CD14-positive monocyte (primary cell): ENCODE results near the gene VASN. TPM values are rescaled to one million over a fixed set of nuclear protein-coding genes. Genes with fewer than 3 reads are reported as not detected.

Experiments used
- DNase-seq, 3 donors: peaks; one replicate each; pipeline ENCODE4 v3.0.0-alpha.2; 2011 to 2022
- H2AFZ ChIP-seq: 2 replicates; pipeline ENCODE4 v1.6.0; 2012; ENCODE audit warnings: mild to moderate bottlenecking, low read depth, low read length, inconsistent platforms; ENCODE audit not compliant: insufficient read depth, poor library complexity, severe bottlenecking
- H3K27ac ChIP-seq, 2 donors: 1 replicate in 1 of 2; 2 replicates in 1 of 2; pipeline ENCODE4 v1.5.1; 2012 to 2013; ENCODE audit warnings: low read length in 2 of 2, control low read depth in 1 of 2, inconsistent platforms in 1 of 2, low read depth in 1 of 2, mild to moderate bottlenecking in 1 of 2
- H3K27me3 ChIP-seq, 2 donors: one replicate each; pipeline versions ENCODE4 v1.6.0 to v1.6.1; 2011 to 2013; ENCODE audit warnings: low read length in 2 of 2; ENCODE audit not compliant: control insufficient read depth in 2 of 2, insufficient read depth in 2 of 2
- H3K36me3 ChIP-seq, 2 donors: replicated peaks in 1 of 2; 1 replicate in 1 of 2; 2 replicates in 1 of 2; pipeline versions ENCODE4 v1.5.1 to v1.6.1; 2012 to 2013; ENCODE audit warnings: low read length in 2 of 2, control low read depth in 1 of 2, inconsistent platforms in 1 of 2, mild to moderate bottlenecking in 1 of 2; ENCODE audit not compliant: insufficient read depth in 2 of 2, control insufficient read depth in 1 of 2
- H3K4me1 ChIP-seq, 2 donors: 1 replicate in 1 of 2; 2 replicates in 1 of 2; pipeline versions ENCODE4 v1.5.1 to v1.6.1; 2012 to 2013; ENCODE audit warnings: low read length in 2 of 2, control low read depth in 1 of 2, inconsistent platforms in 1 of 2, mild to moderate bottlenecking in 1 of 2, moderate library complexity in 1 of 2; ENCODE audit not compliant: insufficient read depth in 2 of 2, control insufficient read depth in 1 of 2
- H3K4me2 ChIP-seq: replicated peaks from 2 replicates; pipeline ENCODE3; 2012; ENCODE audit warnings: low read length, moderate library complexity, mild to moderate bottlenecking; ENCODE audit not compliant: poor library complexity, severe bottlenecking; ENCODE audit errors: extremely low read depth
- H3K4me3 ChIP-seq, 3 experiments: fragments of 200-600 bp in 1 of 3; sonication (generic) in 1 of 3; replicated peaks in 1 of 3; 1 replicate in 2 of 3; 2 replicates in 1 of 3; pipeline ENCODE4 v1.5.1; 2011 to 2013; ENCODE audit warnings: low read length in 3 of 3, mild to moderate bottlenecking in 3 of 3, control low read depth in 2 of 3, low read depth in 2 of 3, inconsistent platforms in 1 of 3, moderate library complexity in 1 of 3
- H3K79me2 ChIP-seq: 2 replicates; pipeline ENCODE4 v1.6.0; 2012; ENCODE audit warnings: mild to moderate bottlenecking, control low read depth, inconsistent platforms, low read length, moderate library complexity; ENCODE audit not compliant: insufficient read depth
- H3K9ac ChIP-seq: 2 replicates; pipeline ENCODE4 v1.6.0; 2017; ENCODE audit warnings: low read length, mild to moderate bottlenecking; ENCODE audit not compliant: insufficient read depth, poor library complexity, severe bottlenecking
- H3K9me3 ChIP-seq, 2 donors: replicated peaks in 1 of 2; 1 replicate in 1 of 2; 2 replicates in 1 of 2; pipeline versions ENCODE4 v1.5.1 to v1.6.1; 2012 to 2013; ENCODE audit warnings: low read length in 2 of 2, control low read depth in 1 of 2; ENCODE audit not compliant: control insufficient read depth in 1 of 2, insufficient read depth in 1 of 2
- H4K20me1 ChIP-seq: 2 replicates; pipeline ENCODE4 v1.6.0; 2012; ENCODE audit warnings: mild to moderate bottlenecking, low read length, control low read depth, moderate library complexity; ENCODE audit not compliant: insufficient read depth
- H3K27ac Mint-ChIP-seq, 7 donors: one replicate each; pipeline ENCODE4 v1.8.0; 2020; ENCODE audit warnings: mild to moderate bottlenecking in 7 of 7, mixed read lengths in 7 of 7, moderate library complexity in 6 of 7, inconsistent platforms in 2 of 7
- H3K27me3 Mint-ChIP-seq, 3 donors: one replicate each; pipeline ENCODE4 v1.8.0; 2021 to 2022; ENCODE audit warnings: low read depth in 3 of 3, mild to moderate bottlenecking in 3 of 3, mixed read lengths in 3 of 3, moderate library complexity in 3 of 3, inconsistent platforms in 1 of 3
- H3K36me3 Mint-ChIP-seq, 2 donors: one replicate each; pipeline ENCODE4 v1.8.0; 2020; ENCODE audit warnings: mixed read lengths in 2 of 2, inconsistent platforms in 1 of 2, mild to moderate bottlenecking in 1 of 2
- H3K4me1 Mint-ChIP-seq: one replicate; pipeline ENCODE4 v1.8.0; 2020; ENCODE audit warnings: mild to moderate bottlenecking, mixed read lengths
- H3K4me3 Mint-ChIP-seq, 2 donors: one replicate each; pipeline ENCODE4 v1.8.0; 2020; ENCODE audit warnings: mild to moderate bottlenecking in 2 of 2, mixed read lengths in 2 of 2, moderate library complexity in 1 of 2
- H3K9me3 Mint-ChIP-seq, 7 donors: one replicate each; pipeline ENCODE4 v1.8.0; 2020 to 2022; ENCODE audit warnings: mixed read lengths in 7 of 7, mild to moderate bottlenecking in 6 of 7, moderate library complexity in 6 of 7, inconsistent platforms in 2 of 7
- CTCF ChIP-seq: fragments of 200-600 bp; IDR thresholded peaks from one replicate; pipeline ENCODE4 v1.8.0; 2022; ENCODE audit warnings: antibody characterized with exemption, mild to moderate bottlenecking
- WGBS: methylation state at CpG from one replicate; pipeline ENCODE4 v1.1.5; 2013; ENCODE audit warnings: missing lambda C conversion rate; ENCODE audit not compliant: insufficient coverage; 5-methylcytosine and 5-hydroxymethylcytosine counted together
- intact Hi-C, 2 donors: fragments of 100-400 bp; cut with micrococcal nuclease; formaldehyde crosslinking; loops; one replicate each; pipeline versions ENCODE4 v1.15.0 to v1.15.1; 2023
- polyA plus RNA-seq, 3 donors: library from polyadenylated mRNA; depleted of rRNA in 1 of 3; unstranded in 2 of 3; stranded (reverse) in 1 of 3; fragments of 300-500 nt in 2 of 3; fragments of >200 nt in 1 of 3; fragmentation: Illumina TruSeq in 2 of 3; gene quantifications; 1 replicate in 2 of 3; 2 replicates in 1 of 3; pipeline ENCODE4 v1.2.3, GENCODE V29; 2012 to 2021

VASN gene
- polyA plus RNA-seq, 3 donors, result 0.03 TPM; not detected in 2

GRCh38 chr16:4389051-4389955 lies 17.7 kb downstream of the VASN start:
- no peak for DNase-seq
- Mint-ChIP-seq H3K9me3 (no peaks in the 10 kb centered on the region), H3K36me3 (peaks cover 59 to 92% of the 10 kb centered on the region in 2 donors), H3K4me3 (no peak overlapping the region), H3K27me3 (no peaks in the 10 kb centered on the region), H3K4me1 (peaks cover under 1% of the 10 kb centered on the region), H3K27ac (peak overlapping the region in 1 of 7 donors; percentile 69)
- H3K79me2 ChIP-seq, result peaks cover 10% of the 10 kb centered on the region
- no peak overlapping the region for H2AFZ ChIP-seq
- H3K27ac ChIP-seq, result peak overlapping the region in 1 of 2 donors; percentile 8
- no peak overlapping the region for H3K9ac ChIP-seq
- intact Hi-C loops, result no loop called here
- no peaks in the 10 kb centered on the region for H3K4me1 ChIP-seq
- H3K4me3 ChIP-seq, result no peak overlapping the region
- TF ChIP-seq CTCF, result no peak
- WGBS, result 93% methylated on average over 21 of the region's 27 CpGs
- no peaks in the 10 kb centered on the region for H3K27me3 ChIP-seq
- peaks cover 95 to 100% of the 10 kb centered on the region in 2 donors for H3K36me3 ChIP-seq
- H4K20me1 ChIP-seq, result peaks cover 99% of the 10 kb centered on the region
- H3K4me2 ChIP-seq, result no peak overlapping the region
- no peaks in the 10 kb centered on the region for H3K9me3 ChIP-seq

DNA sequence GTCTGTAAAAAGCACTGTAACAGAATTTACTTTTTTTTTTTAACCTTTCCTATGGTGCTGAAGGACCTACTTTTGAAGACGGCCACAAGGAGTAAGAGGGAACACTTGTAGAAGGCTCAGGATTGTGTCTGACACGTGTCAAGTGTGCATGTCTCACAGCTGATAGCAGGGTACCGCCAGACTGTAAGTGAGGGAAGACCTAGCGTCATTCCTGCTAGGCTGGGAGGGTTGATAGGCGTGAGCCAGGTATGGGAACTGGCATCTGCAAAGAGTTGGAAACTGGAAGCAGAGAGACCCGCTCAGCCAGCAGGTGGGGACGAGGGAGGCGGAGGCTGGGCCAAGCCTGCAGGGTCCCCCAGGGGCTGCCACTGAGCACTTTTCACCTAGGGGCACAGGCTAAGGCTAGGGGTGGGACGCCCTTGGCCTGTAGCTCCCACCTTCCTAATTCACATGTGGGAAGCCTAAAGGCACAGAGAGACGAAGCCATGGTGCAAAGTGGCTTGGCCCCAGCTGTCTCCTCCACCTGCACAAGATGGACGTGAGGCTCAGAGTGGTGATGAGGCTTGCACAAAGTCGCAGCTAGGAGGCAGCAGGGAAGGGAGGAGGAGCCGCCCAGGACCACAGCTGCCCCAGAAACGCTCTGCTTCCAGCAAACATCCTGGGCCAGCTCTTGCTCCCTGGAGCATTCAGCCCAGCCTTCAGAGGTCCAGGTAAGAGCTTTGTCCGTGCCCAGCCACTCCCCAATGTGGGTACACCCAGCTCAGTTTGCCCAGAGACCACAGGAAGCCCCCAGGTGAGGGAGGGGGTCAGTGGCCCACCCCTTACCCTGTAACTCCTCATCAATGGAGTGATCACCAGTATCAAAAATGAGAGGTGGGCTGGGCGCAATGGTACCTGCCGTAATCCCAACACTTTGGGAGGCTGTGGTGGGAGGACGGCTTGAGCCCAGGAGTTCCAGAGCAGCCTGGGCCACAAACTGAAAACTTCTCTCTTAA lies 18.9 kb downstream of the VASN start:
- Histone ChIP-seq H3K36me3 (peaks cover 95 to 100% of the 10 kb centered on the region in 2 donors), H3K4me1 (no peaks in the 10 kb centered on the region), H3K9me3 (no peaks in the 10 kb centered on the region), H3K79me2 (peaks cover 20% of the 10 kb centered on the region), H3K9ac (no peak overlapping the region), H4K20me1 (peaks cover 99% of the 10 kb centered on the region), H3K4me3 (no peak overlapping the region), H2AFZ (no peak overlapping the region), H3K4me2 (no peak overlapping the region), H3K27me3 (no peaks in the 10 kb centered on the region), H3K27ac (no peak overlapping the region)
- peaks cover 6% of the 10 kb centered on the region for H3K4me1 Mint-ChIP-seq
- H3K9me3 Mint-ChIP-seq, result no peaks in the 10 kb centered on the region
- H3K4me3 Mint-ChIP-seq, result no peak overlapping the region
- intact Hi-C loops, result no loop called here
- peak overlapping the region in 1 of 7 donors; percentile 40 for H3K27ac Mint-ChIP-seq
- DNase-seq, result no peak
- no peak for TF ChIP-seq CTCF
- peaks cover 62 to 92% of the 10 kb centered on the region in 2 donors for H3K36me3 Mint-ChIP-seq
- H3K27me3 Mint-ChIP-seq, result no peaks in the 10 kb centered on the region
- whole genome bisulfite sequencing, result 92% methylated on average over 11 of the region's 18 CpGs
